ENCODE results near the gene HS3ST5.
"Not testable (repeated sequence)": the region's sequence is repeated elsewhere in the genome, so short reads cannot be mapped to it uniquely, and the experiment has no call there.

The HS3ST5 gene

GRCh38 chr6:114280239-114280982 lies 62.4 kb downstream of the HS3ST5 start:
- in situ Hi-C loops (cut with MboI; ENCODE audit: low sequenced_read_pairs) = no loop called here

GRCh38 chr6:114277220-114277619 lies 65.6 kb downstream of the HS3ST5 start:
- in situ Hi-C loops (cut with MboI; ENCODE audit: low sequenced_read_pairs) = no loop called here

GRCh38 chr6:114276783-114277182 lies 66.0 kb downstream of the HS3ST5 start:
- in situ Hi-C loops (cut with MboI; ENCODE audit: low sequenced_read_pairs) = no loop called here

- in situ Hi-C loops (cut with MboI; ENCODE audit: low sequenced_read_pairs) = no loop called here
Observed at GRCh38 chr6:114274836-114275235, 68.0 kb downstream of the HS3ST5 start.

- in situ Hi-C loops (cut with MboI; ENCODE audit: low sequenced_read_pairs) = no loop called here
Observed at GRCh38 chr6:114272582-114272981, 70.2 kb downstream of the HS3ST5 start.

GRCh38 chr6:114271405-114271804 lies 71.4 kb downstream of the HS3ST5 start:
- in situ Hi-C loops (cut with MboI; ENCODE audit: low sequenced_read_pairs) = no loop called here

- in situ Hi-C loops (cut with MboI; ENCODE audit: low sequenced_read_pairs) = no loop called here
Observed at GRCh38 chr6:114267897-114268296, 74.9 kb downstream of the HS3ST5 start.

GRCh38 chr6:114260810-114261209 lies 82.0 kb downstream of the HS3ST5 start:
- in situ Hi-C loops (cut with MboI; ENCODE audit: low sequenced_read_pairs) = no loop called here

GRCh38 chr6:114258376-114258775 lies 84.4 kb downstream of the HS3ST5 start:
- in situ Hi-C loops (cut with MboI; ENCODE audit: low sequenced_read_pairs) = no loop called here

- in situ Hi-C loops (cut with MboI; ENCODE audit: low sequenced_read_pairs) = no loop called here
Observed at GRCh38 chr6:114253431-114253830, 89.4 kb downstream of the HS3ST5 start.

GRCh38 chr6:114249522-114249921 lies 93.3 kb downstream of the HS3ST5 start:
- in situ Hi-C loops (cut with MboI; ENCODE audit: low sequenced_read_pairs) = no loop called here

- in situ Hi-C loops (cut with MboI; ENCODE audit: low sequenced_read_pairs) = no loop called here
Observed at GRCh38 chr6:114247101-114247500, 95.7 kb downstream of the HS3ST5 start.

- in situ Hi-C loops (cut with MboI; ENCODE audit: low sequenced_read_pairs) = no loop called here
Observed at GRCh38 chr6:114240796-114241195, 102.0 kb downstream of the HS3ST5 start.

- in situ Hi-C loops (cut with MboI; ENCODE audit: low sequenced_read_pairs) = no loop called here
Observed at GRCh38 chr6:114228675-114229074, 114.1 kb downstream of the HS3ST5 start.

GRCh38 chr6:114227944-114228468 lies 114.8 kb downstream of the HS3ST5 start:
- in situ Hi-C loops (cut with MboI; ENCODE audit: low sequenced_read_pairs) = no loop called here

GRCh38 chr6:114220241-114220640 lies 122.6 kb downstream of the HS3ST5 start:
- in situ Hi-C loops (cut with MboI; ENCODE audit: low sequenced_read_pairs) = no loop called here

- in situ Hi-C loops (cut with MboI; ENCODE audit: low sequenced_read_pairs) = no loop called here
Observed at GRCh38 chr6:114218437-114219340, 124.1 kb downstream of the HS3ST5 start.

- in situ Hi-C loops (cut with MboI; ENCODE audit: low sequenced_read_pairs) = not testable (repeated sequence)
Observed at GRCh38 chr6:114217996-114218395, 124.8 kb downstream of the HS3ST5 start.

- in situ Hi-C loops (cut with MboI; ENCODE audit: low sequenced_read_pairs) = no loop called here
Observed at GRCh38 chr6:114216789-114217467, 125.9 kb downstream of the HS3ST5 start.

- in situ Hi-C loops (cut with MboI; ENCODE audit: low sequenced_read_pairs) = no loop called here
Observed at GRCh38 chr6:114210467-114210866, 132.4 kb downstream of the HS3ST5 start.

GRCh38 chr6:114203460-114203859 lies 139.4 kb downstream of the HS3ST5 start:
- in situ Hi-C loops (cut with MboI; ENCODE audit: low sequenced_read_pairs) = no loop called here

Measured in HL-60/S4 (cell line).